Fibroblast of mammary gland (primary cell): ENCODE measurements around the gene DLG1.

ENCODE experiments used
- DNase-seq: peaks from one replicate; pipeline ENCODE4 v3.0.0-alpha.2; 2010; ENCODE audit warnings: low read depth
- H3K4me3 ChIP-seq: 2 replicates; pipeline ENCODE4 v1.5.1; 2011; ENCODE audit warnings: low read depth, mild to moderate bottlenecking, low read length, moderate library complexity; ENCODE audit not compliant: control insufficient read depth
- CTCF ChIP-seq: conservative IDR thresholded peaks from 2 replicates; pipeline ENCODE4 v1.5.1; 2011; ENCODE audit warnings: low read depth, low read length, inconsistent platforms; ENCODE audit not compliant: control insufficient read depth, insufficient read depth

Gene DLG1

GRCh38 chr3:197168606-197169005, 129.8 kb downstream of the DLG1 start:
- DNase-seq = peak; percentile 78

GRCh38 chr3:197168063-197168462, 130.3 kb downstream of the DLG1 start:
- no peak overlapping the region for H3K4me3 ChIP-seq
- no peak for TF ChIP-seq CTCF
- no peak for DNase-seq

More at GRCh38 chr3:197168606-197169005, 129.8 kb downstream of the DLG1 start:
- no peak overlapping the region for H3K4me3 ChIP-seq
- no peak for TF ChIP-seq CTCF

GRCh38 chr3:197167549-197167948, 130.9 kb downstream of the DLG1 start:
- no peak for DNase-seq
- TF ChIP-seq CTCF = no peak
- H3K4me3 ChIP-seq = no peak overlapping the region

GRCh38 chr3:197165890-197166289, 132.5 kb downstream of the DLG1 start:
- H3K4me3 ChIP-seq = no peak overlapping the region
- TF ChIP-seq CTCF = no peak

GRCh38 chr3:197155046-197155445, 143.4 kb downstream of the DLG1 start:
- no peak for TF ChIP-seq CTCF
- DNase-seq = no peak
- H3K4me3 ChIP-seq = no peak overlapping the region

More at GRCh38 chr3:197165890-197166289, 132.5 kb downstream of the DLG1 start:
- DNase-seq = no peak

- DNase-seq = peak; percentile 87
- H3K4me3 ChIP-seq = no peak overlapping the region
- TF ChIP-seq CTCF = no peak
Observed at GRCh38 chr3:197151580-197151979, 146.8 kb downstream of the DLG1 start.

- no peak for TF ChIP-seq CTCF
- DNase-seq = no peak
- H3K4me3 ChIP-seq = no peak overlapping the region
Observed at GRCh38 chr3:197149528-197149927, 148.9 kb downstream of the DLG1 start.
